HG03025 (cell line): Measurements from ENCODE around the gene POM121.
"Not testable (repeated sequence)": the region's sequence is repeated elsewhere in the genome, so short reads cannot be mapped to it uniquely, and the experiment has no call there.

Source experiments
- ATAC-seq: cut with Tn5 transposase; IDR thresholded peaks from one replicate; pipeline ENCODE4 v1.9.1; 2021; ENCODE audit warnings: mild to moderate bottlenecking, moderate library complexity; ENCODE audit not compliant: unreplicated experiment, low FRiP score

The POM121 gene

GRCh38 chr7:72924733-72925545, at the start of gene POM121:
Gene POM121 (plus strand): TSS chr7:72925095. CDS start chr7:72925122, 27 bp downstream.
- peak; percentile 65 for ATAC-seq

GRCh38 chr7:72879079-72879736, 45.7 kb upstream of the POM121 start:
- peak; percentile 100 for ATAC-seq

- not testable (repeated sequence) for ATAC-seq
Measured at GRCh38 chr7:72879737-72880215, 45.1 kb upstream of the POM121 start.

GRCh38 chr7:72891750-72892149, 33.1 kb upstream of the POM121 start:
- not testable (repeated sequence) for ATAC-seq

GRCh38 chr7:72904740-72905139, 20.2 kb upstream of the POM121 start:
- not testable (repeated sequence) for ATAC-seq

GRCh38 chr7:72908422-72908821, 16.5 kb upstream of the POM121 start:
- not testable (repeated sequence) for ATAC-seq

GRCh38 chr7:72911395-72911794, 13.5 kb upstream of the POM121 start:
- ATAC-seq: not testable (repeated sequence)

GRCh38 chr7:72913750-72914149, 11.1 kb upstream of the POM121 start:
- ATAC-seq: not testable (repeated sequence)

GRCh38 chr7:72914756-72915525, 10.0 kb upstream of the POM121 start:
- ATAC-seq: not testable (repeated sequence)

GRCh38 chr7:72919256-72919775, 5.6 kb upstream of the POM121 start:
- no peak for ATAC-seq

- peak; percentile 4 for ATAC-seq
Measured at GRCh38 chr7:72924386-72924732, 536 bp upstream of the POM121 start.

GRCh38 chr7:72925546-72926120, 738 bp downstream of the POM121 start:
- ATAC-seq: no peak

GRCh38 chr7:72927791-72928190, 2.9 kb downstream of the POM121 start:
- ATAC-seq: not testable (repeated sequence)

GRCh38 chr7:72928216-72928615, 3.3 kb downstream of the POM121 start:
- ATAC-seq: not testable (repeated sequence)

GRCh38 chr7:72942022-72942705, 17.3 kb downstream of the POM121 start:
- not testable (repeated sequence) for ATAC-seq

GRCh38 chr7:72942956-72943355, 18.1 kb downstream of the POM121 start:
- ATAC-seq: not testable (repeated sequence)

- not testable (repeated sequence) for ATAC-seq
Measured at GRCh38 chr7:72944937-72945336, 20.0 kb downstream of the POM121 start.

GRCh38 chr7:72945597-72945996, 20.7 kb downstream of the POM121 start:
- not testable (repeated sequence) for ATAC-seq

GRCh38 chr7:72946130-72946745, 21.3 kb downstream of the POM121 start:
- ATAC-seq: not testable (repeated sequence)
